ENCODE measurements around the gene ZNF384. TPM values are rescaled to one million over a fixed set of nuclear protein-coding genes. Genes with fewer than 3 reads are reported as not detected.

ZNF384 gene
- total and polyA plus RNA-seq, 4 donors = 29.0 to 50.8 (median 31.8) TPM

- no peak for TF ChIP-seq CTCF (IDR thresholded peaks at IDR 0.05; ENCODE audit: control extremely low read depth, extremely low read depth)
- WGBS, 2 donors = 48 to 70% methylated on average over 5 of the region's 5 CpGs
- ATAC-seq (ENCODE audit: insufficient read depth, low FRiP score) = no peak
- peak; percentile 54 to 99 (median 96) for DNase-seq
- H3K36me3 ChIP-seq (ENCODE audit: control insufficient read depth in 4 of 4, insufficient read depth in 4 of 4, low read length in 4 of 4) = no peaks in the 10 kb centered on the region
- no peak overlapping the region for H3K4me3 ChIP-seq
- no peaks in the 10 kb centered on the region for H3K9me3 ChIP-seq (ENCODE audit: control insufficient read depth in 4 of 4, insufficient read depth in 3 of 4, low read length in 3 of 4)
- no peaks in the 10 kb centered on the region for H3K27me3 ChIP-seq (ENCODE audit: control insufficient read depth in 3 of 3, insufficient read depth in 3 of 3, low read length in 2 of 3)
- H3K9ac ChIP-seq (ENCODE audit: insufficient read depth in 1 of 2, low read length in 2 of 2) = no peak overlapping the region
- H3K27ac ChIP-seq (ENCODE audit: low read depth in 1 of 2, low read length in 1 of 2) = no peak overlapping the region
- peaks cover 0 to 38% (median 10%) of the 10 kb centered on the region in 5 donors for H3K4me1 ChIP-seq (ENCODE audit: control insufficient read depth in 5 of 5, insufficient read depth in 5 of 5, low read length in 5 of 5)
Observed at GRCh38 chr12:6618483-6619225, 70.5 kb downstream of the ZNF384 start.

Small RNA genes within 50 kb of the gene (small RNA-seq; reads per million reads assigned to genes)
- not detected for gene RNU6-781P (ENCODE audit: low replicate concordance)

Other genes with a start within 250 kb of the ZNF384 start
- 1 to 10 TPM; 1.9 to 2.0 TPM for gene CD27, start 244.4 kb downstream of the ZNF384 start, total RNA-seq
- gene CD27, start 244.4 kb downstream of the ZNF384 start, polyA plus RNA-seq = 1 to 10 TPM; 1.5 to 3.1 TPM
- gene TAPBPL, start 237.3 kb downstream of the ZNF384 start, total RNA-seq = 10 to 100 TPM; 27.4 to 28.2 TPM
- 10 to 100 TPM; 11.2 to 26.8 TPM for gene TAPBPL, start 237.3 kb downstream of the ZNF384 start, polyA plus RNA-seq
- gene VAMP1, start 218.7 kb downstream of the ZNF384 start, total RNA-seq = 10 to 100 TPM in 1 of 2 donors, 1 to 10 TPM in 1; 7.5 to 14.1 TPM
- gene VAMP1, start 218.7 kb downstream of the ZNF384 start, polyA plus RNA-seq = 1 to 10 TPM; 4.7 to 5.1 TPM
- 100 to 1,000 TPM in 1 of 2 donors, 10 to 100 TPM in 1; 34.5 to 123 TPM for gene MRPL51, start 196.1 kb downstream of the ZNF384 start, total RNA-seq
- gene MRPL51, start 196.1 kb downstream of the ZNF384 start, polyA plus RNA-seq = 100 to 1,000 TPM in 1 of 2 donors, 10 to 100 TPM in 1; 80.4 to 103 TPM
- 10 to 100 TPM; 19.8 to 30.7 TPM for gene NCAPD2, start 195.3 kb downstream of the ZNF384 start, total RNA-seq
- gene NCAPD2, start 195.3 kb downstream of the ZNF384 start, polyA plus RNA-seq = 10 to 100 TPM in 1 of 2 donors, 1 to 10 TPM in 1; 5.8 to 11.8 TPM
- gene GAPDH, start 154.9 kb downstream of the ZNF384 start, total RNA-seq = 1,000 to 10,000 TPM in 1 of 2 donors, 100 to 1,000 TPM in 1; 843 to 1,983 TPM
- gene GAPDH, start 154.9 kb downstream of the ZNF384 start, polyA plus RNA-seq = 1,000 to 10,000 TPM; 1,405 to 3,540 TPM
- gene IFFO1, start 133.3 kb downstream of the ZNF384 start, total RNA-seq = 10 to 100 TPM; 10.0 to 25.1 TPM
- 10 to 100 TPM; 24.4 to 26.7 TPM for gene IFFO1, start 133.3 kb downstream of the ZNF384 start, polyA plus RNA-seq
- gene NOP2, start 121.1 kb downstream of the ZNF384 start, total RNA-seq = 10 to 100 TPM in 1 of 2 donors, 1 to 10 TPM in 1; 7.9 to 36.0 TPM
- gene NOP2, start 121.1 kb downstream of the ZNF384 start, polyA plus RNA-seq = 10 to 100 TPM; 30.7 to 37.6 TPM
- gene CHD4, start 82.0 kb downstream of the ZNF384 start, total RNA-seq = 100 to 1,000 TPM; 198 TPM
- gene CHD4, start 82.0 kb downstream of the ZNF384 start, polyA plus RNA-seq = 100 to 1,000 TPM in 1 of 2 donors, 10 to 100 TPM in 1; 82.0 to 182 TPM
- gene LPAR5, start 53.4 kb downstream of the ZNF384 start, total RNA-seq = 1 to 10 TPM; 1.9 to 2.8 TPM
- gene LPAR5, start 53.4 kb downstream of the ZNF384 start, polyA plus RNA-seq = 1 to 10 TPM in 1 of 2 donors, under 1 TPM in 1; 0.51 to 1.2 TPM
- 1 to 10 TPM; 1.6 to 6.1 TPM for gene ACRBP, start 41.9 kb downstream of the ZNF384 start, total RNA-seq
- 1 to 10 TPM in 1 of 2 donors, under 1 TPM in 1; 0.93 to 8.7 TPM for gene ACRBP, start 41.9 kb downstream of the ZNF384 start, polyA plus RNA-seq
- 10 to 100 TPM; 22.4 to 74.3 TPM for gene ING4, start 26.3 kb downstream of the ZNF384 start, total RNA-seq
- 10 to 100 TPM; 20.3 to 31.7 TPM for gene ING4, start 26.3 kb downstream of the ZNF384 start, polyA plus RNA-seq
- 1 to 10 TPM in 1 of 2 donors, under 1 TPM in 1; 0.25 to 1.4 TPM for gene PIANP, start 11.4 kb upstream of the ZNF384 start, total RNA-seq
- under 1 TPM; 0.23 to 0.37 TPM for gene PIANP, start 11.4 kb upstream of the ZNF384 start, polyA plus RNA-seq
- 10 to 100 TPM; 40.1 to 74.7 TPM for gene COPS7A, start 34.7 kb upstream of the ZNF384 start, total RNA-seq
- 10 to 100 TPM; 53.4 to 69.0 TPM for gene COPS7A, start 34.7 kb upstream of the ZNF384 start, polyA plus RNA-seq
- 100 to 1,000 TPM in 1 of 2 donors, 10 to 100 TPM in 1; 95.9 to 160 TPM for gene MLF2, start 63.8 kb upstream of the ZNF384 start, total RNA-seq
- gene MLF2, start 63.8 kb upstream of the ZNF384 start, polyA plus RNA-seq = 100 to 1,000 TPM; 169 to 171 TPM
- 100 to 1,000 TPM in 1 of 2 donors, 10 to 100 TPM in 1; 65.6 to 301 TPM for gene PTMS, start 77.0 kb upstream of the ZNF384 start, total RNA-seq
- 100 to 1,000 TPM; 196 to 801 TPM for gene PTMS, start 77.0 kb upstream of the ZNF384 start, polyA plus RNA-seq
- gene LAG3, start 83.1 kb upstream of the ZNF384 start, total RNA-seq = 1 to 10 TPM in 1 of 2 donors, under 1 TPM in 1; 0.82 to 1.7 TPM
- gene LAG3, start 83.1 kb upstream of the ZNF384 start, polyA plus RNA-seq = 1 to 10 TPM; 1.2 to 1.7 TPM
- gene CD4, start 100.2 kb upstream of the ZNF384 start, total RNA-seq = 10 to 100 TPM; 60.6 to 83.7 TPM
- 10 to 100 TPM; 20.6 to 45.5 TPM for gene CD4, start 100.2 kb upstream of the ZNF384 start, polyA plus RNA-seq
- gene GPR162, start 132.4 kb upstream of the ZNF384 start, total RNA-seq = 10 to 100 TPM; 23.4 to 36.0 TPM
- 10 to 100 TPM; 22.8 to 24.6 TPM for gene GPR162, start 132.4 kb upstream of the ZNF384 start, polyA plus RNA-seq
- 10 to 100 TPM; 16.1 to 23.3 TPM for gene P3H3, start 139.0 kb upstream of the ZNF384 start, total RNA-seq
- 10 to 100 TPM in 1 of 2 donors, 1 to 10 TPM in 1; 9.3 to 12.2 TPM for gene P3H3, start 139.0 kb upstream of the ZNF384 start, polyA plus RNA-seq
- 1 to 10 TPM; 1.3 to 3.3 TPM for gene GNB3, start 151.6 kb upstream of the ZNF384 start, total RNA-seq
- gene GNB3, start 151.6 kb upstream of the ZNF384 start, polyA plus RNA-seq = 1 to 10 TPM; 1.2 to 2.0 TPM
- 1 to 10 TPM; 1.3 to 3.5 TPM for gene CDCA3, start 161.9 kb upstream of the ZNF384 start, total RNA-seq
- gene CDCA3, start 161.9 kb upstream of the ZNF384 start, polyA plus RNA-seq = 1 to 10 TPM; 2.2 to 4.1 TPM
- 10 to 100 TPM; 35.3 to 92.1 TPM for gene USP5, start 162.8 kb upstream of the ZNF384 start, total RNA-seq
- gene USP5, start 162.8 kb upstream of the ZNF384 start, polyA plus RNA-seq = 10 to 100 TPM; 24.8 to 38.1 TPM
- 100 to 1,000 TPM; 256 to 507 TPM for gene TPI1, start 178.2 kb upstream of the ZNF384 start, total RNA-seq
- gene TPI1, start 178.2 kb upstream of the ZNF384 start, polyA plus RNA-seq = 1,000 to 10,000 TPM in 1 of 2 donors, 100 to 1,000 TPM in 1; 362 to 1,097 TPM
- gene SPSB2, start 183.9 kb upstream of the ZNF384 start, total RNA-seq = 10 to 100 TPM; 25.3 to 37.5 TPM
- 10 to 100 TPM; 21.0 to 39.8 TPM for gene SPSB2, start 183.9 kb upstream of the ZNF384 start, polyA plus RNA-seq
- 10 to 100 TPM; 48.7 to 61.0 TPM for gene LRRC23, start 215.4 kb upstream of the ZNF384 start, total RNA-seq
- 10 to 100 TPM; 29.6 to 35.5 TPM for gene LRRC23, start 215.4 kb upstream of the ZNF384 start, polyA plus RNA-seq
- 10 to 100 TPM; 14.4 to 41.9 TPM for gene ENO2, start 225.2 kb upstream of the ZNF384 start, total RNA-seq
- 10 to 100 TPM; 26.8 to 34.8 TPM for gene ENO2, start 225.2 kb upstream of the ZNF384 start, polyA plus RNA-seq
- gene ATN1, start 238.6 kb upstream of the ZNF384 start, total RNA-seq = 100 to 1,000 TPM in 1 of 2 donors, 10 to 100 TPM in 1; 72.1 to 113 TPM
- 10 to 100 TPM; 63.5 to 87.5 TPM for gene ATN1, start 238.6 kb upstream of the ZNF384 start, polyA plus RNA-seq

All from lung (tissue), 13 donors.